ENCODE data around the gene ENPP3. TPM values are rescaled to one million over a fixed set of nuclear protein-coding genes. Genes with fewer than 3 reads are reported as not detected.
"Not testable (repeated sequence)": the region's sequence is repeated elsewhere in the genome, so short reads cannot be mapped to it uniquely, and the experiment has no call there.

Gene ENPP3
- polyA plus RNA-seq, 3 donors = not detected

DNA sequence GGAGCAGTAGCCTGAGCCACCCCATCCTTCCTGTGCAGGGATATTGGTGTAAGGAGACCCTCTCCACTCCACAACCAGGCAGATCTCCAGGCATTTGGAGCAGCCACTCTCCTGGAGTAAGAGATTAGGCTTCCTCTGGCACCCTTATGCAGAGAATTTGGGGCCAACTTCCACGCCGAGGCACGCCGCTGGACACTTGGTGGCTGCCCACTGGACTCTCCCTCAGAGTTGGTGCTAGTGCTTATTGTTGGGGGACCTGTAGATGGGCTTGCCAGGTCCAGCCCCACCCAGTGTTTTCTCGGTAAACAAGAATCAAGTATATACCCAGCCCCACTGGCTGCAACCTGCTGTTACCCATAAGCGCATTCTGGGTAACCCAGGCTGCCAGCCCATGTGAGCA lies 78.5 kb downstream of the ENPP3 start:
- H3K9ac ChIP-seq (ENCODE audit: insufficient read depth, low read length, poor library complexity, severe bottlenecking); H3K27me3 ChIP-seq (ENCODE audit: control insufficient read depth in 2 of 2, insufficient read depth in 2 of 2, low read length in 2 of 2); H3K36me3 Mint-ChIP-seq; H3K4me1 Mint-ChIP-seq; H2AFZ ChIP-seq (ENCODE audit: insufficient read depth, low read depth, low read length, poor library complexity, severe bottlenecking); H3K9me3 ChIP-seq (replicated peaks in 1 of 2; ENCODE audit: control insufficient read depth in 1 of 2, insufficient read depth in 1 of 2, low read length in 2 of 2); H4K20me1 ChIP-seq (ENCODE audit: insufficient read depth, low read length); H3K36me3 ChIP-seq (replicated peaks in 1 of 2; ENCODE audit: control insufficient read depth in 1 of 2, insufficient read depth in 2 of 2, low read length in 2 of 2); DNase-seq; H3K4me1 ChIP-seq (ENCODE audit: control insufficient read depth in 1 of 2, insufficient read depth in 2 of 2, low read length in 2 of 2); H3K27ac ChIP-seq (ENCODE audit: low read depth in 1 of 2, low read length in 2 of 2); H3K27ac Mint-ChIP-seq; H3K4me3 Mint-ChIP-seq; H3K4me3 ChIP-seq (replicated peaks in 1 of 3; ENCODE audit: low read depth in 2 of 3, low read length in 3 of 3); intact Hi-C loops (cut with micrococcal nuclease); H3K4me2 ChIP-seq (replicated peaks; ENCODE audit: extremely low read depth, low read length, poor library complexity, severe bottlenecking); H3K9me3 Mint-ChIP-seq; H3K27me3 Mint-ChIP-seq (ENCODE audit: low read depth in 3 of 3); H3K79me2 ChIP-seq (ENCODE audit: insufficient read depth, low read length): not testable (repeated sequence)
- WGBS (ENCODE audit: insufficient coverage) = no CpG with 5 or more reads among the region's 6 CpGs

GRCh38 chr6:131717836-131718542 lies 80.9 kb downstream of the ENPP3 start:
- Histone ChIP-seq H3K9ac (ENCODE audit: insufficient read depth, low read length, poor library complexity, severe bottlenecking) (no peak overlapping the region), H3K9me3 (replicated peaks in 1 of 2; ENCODE audit: control insufficient read depth in 1 of 2, insufficient read depth in 1 of 2, low read length in 2 of 2) (no peaks in the 10 kb centered on the region), H3K27me3 (ENCODE audit: control insufficient read depth in 2 of 2, insufficient read depth in 2 of 2, low read length in 2 of 2) (no peaks in the 10 kb centered on the region), H3K4me2 (replicated peaks; ENCODE audit: extremely low read depth, low read length, poor library complexity, severe bottlenecking) (no peak overlapping the region), H3K4me3 (replicated peaks in 1 of 3; ENCODE audit: low read depth in 2 of 3, low read length in 3 of 3) (no peak overlapping the region), H3K27ac (ENCODE audit: low read depth in 1 of 2, low read length in 2 of 2) (no peak overlapping the region), H3K4me1 (ENCODE audit: control insufficient read depth in 1 of 2, insufficient read depth in 2 of 2, low read length in 2 of 2) (no peaks in the 10 kb centered on the region), H3K36me3 (replicated peaks in 1 of 2; ENCODE audit: control insufficient read depth in 1 of 2, insufficient read depth in 2 of 2, low read length in 2 of 2) (no peaks in the 10 kb centered on the region), H3K79me2 (ENCODE audit: insufficient read depth, low read length) (no peaks in the 10 kb centered on the region), H2AFZ (ENCODE audit: insufficient read depth, low read depth, low read length, poor library complexity, severe bottlenecking) (no peak overlapping the region), H4K20me1 (ENCODE audit: insufficient read depth, low read length) (no peaks in the 10 kb centered on the region)
- H3K27ac Mint-ChIP-seq = no peak overlapping the region
- peaks cover 0 to 3% (median 2%) of the 10 kb centered on the region in 3 donors for H3K27me3 Mint-ChIP-seq (ENCODE audit: low read depth in 3 of 3)
- H3K36me3 Mint-ChIP-seq = no peaks in the 10 kb centered on the region
- H3K4me1 Mint-ChIP-seq = peaks cover 2% of the 10 kb centered on the region
- WGBS (ENCODE audit: insufficient coverage) = 86% methylated on average over 1 of the region's 3 CpGs
- DNase-seq = no peak
- intact Hi-C loops (cut with micrococcal nuclease) = no loop called here
- TF ChIP-seq CTCF (IDR thresholded peaks at IDR 0.05) = no peak
- H3K9me3 Mint-ChIP-seq = peaks cover 0 to 2% (median 0%) of the 10 kb centered on the region in 7 donors
- H3K4me3 Mint-ChIP-seq = no peak overlapping the region

All from CD14-positive monocyte (primary cell).